ENCODE results near the gene PGAP6. TPM values are rescaled to one million over a fixed set of nuclear protein-coding genes. Genes with fewer than 3 reads are reported as not detected.

Gene PGAP6
- polyA plus RNA-seq, 2 of the 4 experiments (the other 2 are of a cell fraction): 25.9 to 38.1 TPM

DNA sequence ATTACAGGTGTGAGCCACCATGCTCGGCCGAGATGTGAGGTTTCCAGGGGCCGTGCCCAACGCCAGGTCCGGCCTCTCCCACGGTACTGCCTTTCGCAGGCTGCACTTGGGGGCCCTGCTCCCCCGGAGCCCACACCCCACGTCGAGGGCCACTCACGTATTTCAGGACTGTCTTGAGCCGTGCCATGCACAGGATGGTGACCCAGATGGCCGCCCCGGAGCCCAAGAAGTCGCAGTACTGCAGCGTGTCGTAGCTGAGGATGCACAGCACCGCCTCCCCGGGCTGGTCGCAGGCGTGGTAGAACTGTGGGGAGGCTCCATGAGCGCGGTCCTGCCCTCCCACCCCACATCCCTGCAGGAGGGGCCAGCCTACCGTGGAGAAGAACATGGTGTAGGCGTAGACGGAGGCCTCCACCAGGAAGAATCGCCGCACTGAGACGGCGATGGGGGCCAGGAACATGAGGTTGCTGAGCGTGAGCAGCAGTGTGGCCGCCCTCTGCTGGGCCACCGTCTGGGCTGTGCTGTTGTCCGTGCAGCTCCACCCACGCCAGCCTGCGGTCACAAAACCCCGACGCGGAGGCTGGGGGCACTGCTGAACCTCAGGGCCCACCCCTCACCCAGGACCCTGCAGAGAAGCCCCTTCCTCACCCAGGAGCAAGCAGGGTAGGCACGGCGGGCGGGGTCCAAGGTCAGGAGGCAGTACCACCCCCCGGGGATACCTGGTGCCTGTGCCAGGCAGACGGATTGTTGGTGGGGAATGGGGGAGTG lies 7.7 kb downstream of the PGAP6 start:
- Histone ChIP-seq H3K27ac (no peak overlapping the region), H3K9me3 (no peaks in the 10 kb centered on the region), H3K4me2 (no peak overlapping the region), H3K4me1 (peaks cover 16% of the 10 kb centered on the region; the same call in 2 of the 3 replicates), H3K4me3 (no peak overlapping the region)
- CTCF ChIA-PET: interaction anchor here (1.2 to 3.2 kb wide), 2 partner anchors 12 to 308 kb away, joined by 4 to 16 read pairs; no protein-coding TSS in a partner anchor
- TF ChIP-seq JUN (IDR thresholded peaks at IDR 0.05) (no peak), REST (IDR thresholded peaks at IDR 0.05) (no peak), HEYL (CRISPR knock-in tag; IDR thresholded peaks at IDR 0.05) (no peak), POLR2A (IDR thresholded peaks at IDR 0.05; ENCODE audit: low read length) (no peak), HOXA7 (CRISPR knock-in tag; IDR thresholded peaks at IDR 0.05) (no peak), FOSB (CRISPR knock-in tag; IDR thresholded peaks at IDR 0.05) (no peak), BHLHE40 (IDR thresholded peaks at IDR 0.05; ENCODE audit: low read depth, low read length) (no peak), ATOH8 (CRISPR knock-in tag; IDR thresholded peaks at IDR 0.05; ENCODE audit: low read depth) (no peak)
- TF ChIP-seq, protein P1, sequence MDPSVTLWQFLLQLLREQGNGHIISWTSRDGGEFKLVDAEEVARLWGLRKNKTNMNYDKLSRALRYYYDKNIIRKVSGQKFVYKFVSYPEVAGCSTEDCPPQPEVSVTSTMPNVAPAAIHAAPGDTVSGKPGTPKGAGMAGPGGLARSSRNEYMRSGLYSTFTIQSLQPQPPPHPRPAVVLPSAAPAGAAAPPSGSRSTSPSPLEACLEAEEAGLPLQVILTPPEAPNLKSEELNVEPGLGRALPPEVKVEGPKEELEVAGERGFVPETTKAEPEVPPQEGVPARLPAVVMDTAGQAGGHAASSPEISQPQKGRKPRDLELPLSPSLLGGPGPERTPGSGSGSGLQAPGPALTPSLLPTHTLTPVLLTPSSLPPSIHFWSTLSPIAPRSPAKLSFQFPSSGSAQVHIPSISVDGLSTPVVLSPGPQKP (IDR thresholded peaks at IDR 0.05; ENCODE audit: low read depth, low read length): no peak
- TF ChIP-seq, protein P2, sequence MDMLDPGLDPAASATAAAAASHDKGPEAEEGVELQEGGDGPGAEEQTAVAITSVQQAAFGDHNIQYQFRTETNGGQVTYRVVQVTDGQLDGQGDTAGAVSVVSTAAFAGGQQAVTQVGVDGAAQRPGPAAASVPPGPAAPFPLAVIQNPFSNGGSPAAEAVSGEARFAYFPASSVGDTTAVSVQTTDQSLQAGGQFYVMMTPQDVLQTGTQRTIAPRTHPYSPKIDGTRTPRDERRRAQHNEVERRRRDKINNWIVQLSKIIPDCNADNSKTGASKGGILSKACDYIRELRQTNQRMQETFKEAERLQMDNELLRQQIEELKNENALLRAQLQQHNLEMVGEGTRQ (IDR thresholded peaks at IDR 0.05): no peak
- TF ChIP-seq, protein P3, sequence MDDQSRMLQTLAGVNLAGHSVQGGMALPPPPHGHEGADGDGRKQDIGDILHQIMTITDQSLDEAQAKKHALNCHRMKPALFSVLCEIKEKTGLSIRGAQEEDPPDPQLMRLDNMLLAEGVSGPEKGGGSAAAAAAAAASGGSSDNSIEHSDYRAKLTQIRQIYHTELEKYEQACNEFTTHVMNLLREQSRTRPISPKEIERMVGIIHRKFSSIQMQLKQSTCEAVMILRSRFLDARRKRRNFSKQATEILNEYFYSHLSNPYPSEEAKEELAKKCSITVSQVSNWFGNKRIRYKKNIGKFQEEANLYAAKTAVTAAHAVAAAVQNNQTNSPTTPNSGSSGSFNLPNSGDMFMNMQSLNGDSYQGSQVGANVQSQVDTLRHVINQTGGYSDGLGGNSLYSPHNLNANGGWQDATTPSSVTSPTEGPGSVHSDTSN (IDR thresholded peaks at IDR 0.05): no peak
- no peak for FAIRE-seq
- POLR2A ChIA-PET: no interaction called here
- no peak for ATAC-seq
- WGBS (ENCODE audit: missing lambda C conversion rate): 92% methylated on average over 34 of the region's 44 CpGs
- DNase-seq (ENCODE audit: low read depth in 1 of 2, low spot score in 1 of 2): no peak

GRCh38 chr16:373020-373598 lies 8.7 kb downstream of the PGAP6 start:
- ChIA-PET POLR2A (no interaction called here), CTCF (interaction anchor here (3.5 kb wide), 1 partner anchor 11 kb away, joined by 16 read pairs; no protein-coding TSS in a partner anchor)
- H3K9me3 ChIP-seq: no peaks in the 10 kb centered on the region
- peaks cover 17% of the 10 kb centered on the region; the same call in 2 of the 3 replicates for H3K4me1 ChIP-seq
- no peak for ATAC-seq
- DNase-seq (ENCODE audit: low read depth in 1 of 2, low spot score in 1 of 2): no peak
- H3K27ac ChIP-seq: no peak overlapping the region
- H3K4me2 ChIP-seq: no peak overlapping the region
- 79% methylated on average over 5 of the region's 5 CpGs for WGBS (ENCODE audit: missing lambda C conversion rate)
- FAIRE-seq: no peak
- TF ChIP-seq NR3C1 (IDR thresholded peaks at IDR 0.05) (no peak), POLR2AphosphoS2 (conservative IDR thresholded peaks at IDR 0.05; ENCODE audit: low read length) (no peak), JUN (IDR thresholded peaks at IDR 0.05) (no peak), CHD2 (IDR thresholded peaks at IDR 0.05; ENCODE audit: low read length, partially characterized antibody) (no peak), HOXB13 (CRISPR knock-in tag; IDR thresholded peaks at IDR 0.05; ENCODE audit: low read depth) (no peak), CHD4 (IDR thresholded peaks at IDR 0.05; ENCODE audit: borderline replicate concordance) (no peak)
- no peak overlapping the region for H3K4me3 ChIP-seq
